ENCODE measurements around the gene TMEM198. TPM values are rescaled to one million over a fixed set of nuclear protein-coding genes. Genes with fewer than 3 reads are reported as not detected.

The TMEM198 gene
- total RNA-seq, 1 donor from 2014 or later = 15.7 TPM

- DNase-seq (ENCODE audit: low read depth, low spot score) = no peak
- no peaks in the 10 kb centered on the region for H3K27me3 Mint-ChIP-seq (ENCODE audit: low read depth)
- H3K9me3 Mint-ChIP-seq = no peaks in the 10 kb centered on the region
- H3K4me1 Mint-ChIP-seq = peaks cover 14% of the 10 kb centered on the region
- H3K27ac Mint-ChIP-seq (ENCODE audit: unreplicated experiment) = no peak overlapping the region
- no peak overlapping the region for H3K4me3 Mint-ChIP-seq
- peak; percentile 74 for TF ChIP-seq CTCF (conservative IDR thresholded peaks at IDR 0.05)
- peaks cover 3% of the 10 kb centered on the region for H3K36me3 Mint-ChIP-seq (ENCODE audit: low read depth)
These were observed 16.4 kb downstream of the TMEM198 start for GRCh38 chr2:219560037-219560892.

- Mint-ChIP-seq H3K4me3 (no peak overlapping the region), H3K36me3 (ENCODE audit: low read depth) (peaks cover 3% of the 10 kb centered on the region), H3K27me3 (ENCODE audit: low read depth) (no peaks in the 10 kb centered on the region), H3K27ac (ENCODE audit: unreplicated experiment) (no peak overlapping the region), H3K9me3 (no peaks in the 10 kb centered on the region), H3K4me1 (peaks cover 14% of the 10 kb centered on the region)
- no peak for DNase-seq (ENCODE audit: low read depth, low spot score)
- no peak for TF ChIP-seq CTCF (conservative IDR thresholded peaks at IDR 0.05)
These were observed 17.0 kb downstream of the TMEM198 start for GRCh38 chr2:219560893-219561178.

DNA sequence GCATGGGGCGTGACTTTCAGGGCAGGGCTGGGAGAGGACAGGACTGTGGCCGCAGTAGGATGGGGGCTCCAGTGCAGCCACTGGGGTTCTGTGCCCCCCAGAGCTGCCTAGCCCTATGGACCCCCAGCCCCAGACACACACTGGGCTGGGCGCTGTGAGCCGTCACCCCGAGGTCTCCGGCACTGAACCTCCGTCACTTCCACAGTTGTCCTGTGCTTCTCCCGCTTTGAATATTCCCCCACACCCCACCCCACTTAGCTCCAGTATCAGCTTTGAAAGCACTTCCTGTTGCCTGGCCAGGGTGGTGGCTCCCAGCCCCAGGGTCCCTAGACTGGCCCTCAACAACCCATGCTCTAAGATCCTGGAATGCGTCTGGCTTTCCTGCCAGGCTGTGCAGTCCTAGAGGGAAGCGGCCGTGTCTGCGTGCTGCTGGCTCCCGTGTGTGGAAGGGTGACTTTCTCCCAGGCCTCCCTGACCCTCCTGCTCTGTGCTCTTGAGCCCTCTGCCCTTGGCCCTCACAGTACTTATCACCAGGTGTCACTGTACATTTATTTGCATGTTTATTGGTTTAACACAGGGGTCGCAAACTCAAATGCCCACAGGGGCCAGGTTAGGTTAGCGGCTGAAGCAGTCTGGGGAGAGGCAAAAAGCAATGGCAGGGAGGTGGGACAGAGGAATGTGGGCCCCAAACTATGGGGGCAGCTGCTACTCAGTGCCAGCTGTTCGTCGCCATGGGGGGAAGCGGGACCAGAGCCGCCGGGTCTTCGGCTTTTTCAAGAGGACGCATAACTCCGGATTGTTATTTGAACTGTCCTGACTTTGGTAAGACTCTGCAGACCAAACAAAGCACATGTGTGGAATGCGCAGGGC lies 17.6 kb downstream of the TMEM198 start:
- Mint-ChIP-seq H3K9me3 (no peaks in the 10 kb centered on the region), H3K4me3 (peak overlapping the region; percentile 13), H3K27me3 (ENCODE audit: low read depth) (no peaks in the 10 kb centered on the region), H3K36me3 (ENCODE audit: low read depth) (peaks cover 4% of the 10 kb centered on the region), H3K27ac (ENCODE audit: unreplicated experiment) (peak overlapping the region; percentile 83), H3K4me1 (peaks cover 14% of the 10 kb centered on the region)
- no peak for DNase-seq (ENCODE audit: low read depth, low spot score)
- TF ChIP-seq CTCF (conservative IDR thresholded peaks at IDR 0.05) = no peak

GRCh38 chr2:219562049-219563020 lies 18.5 kb downstream of the TMEM198 start:
- Mint-ChIP-seq H3K27me3 (ENCODE audit: low read depth) (no peaks in the 10 kb centered on the region), H3K27ac (ENCODE audit: unreplicated experiment) (peak overlapping the region; percentile 71), H3K4me1 (peaks cover 14% of the 10 kb centered on the region), H3K36me3 (ENCODE audit: low read depth) (peaks cover 8% of the 10 kb centered on the region), H3K4me3 (peak overlapping the region; percentile 44), H3K9me3 (no peaks in the 10 kb centered on the region)
- DNase-seq (ENCODE audit: low read depth, low spot score) = no peak
- no peak for TF ChIP-seq CTCF (conservative IDR thresholded peaks at IDR 0.05)
